Astrocyte of the spinal cord (primary cell): ENCODE data around the gene HECTD1.

Experiments
- DNase-seq: peaks from one replicate; pipeline ENCODE4 v3.0.0; 2011; ENCODE audit warnings: low read depth, low spot score
- H3K4me3 ChIP-seq: 2 replicates; pipeline ENCODE4 v1.5.1; 2011; ENCODE audit warnings: low read depth, mild to moderate bottlenecking, low read length, moderate library complexity
- in situ Hi-C: cut with HindIII; loops from 2 replicates; pipeline ENCODE4 v1.10.0; 2017; ENCODE audit warnings: low sequenced_read_pairs
- TF ChIP-seq, protein P1 (sequence below): IDR thresholded peaks from 2 replicates; pipeline ENCODE4 v1.5.1; 2012; ENCODE audit warnings: low read depth, mild to moderate bottlenecking, low read length, inconsistent platforms

Gene HECTD1

DNA sequence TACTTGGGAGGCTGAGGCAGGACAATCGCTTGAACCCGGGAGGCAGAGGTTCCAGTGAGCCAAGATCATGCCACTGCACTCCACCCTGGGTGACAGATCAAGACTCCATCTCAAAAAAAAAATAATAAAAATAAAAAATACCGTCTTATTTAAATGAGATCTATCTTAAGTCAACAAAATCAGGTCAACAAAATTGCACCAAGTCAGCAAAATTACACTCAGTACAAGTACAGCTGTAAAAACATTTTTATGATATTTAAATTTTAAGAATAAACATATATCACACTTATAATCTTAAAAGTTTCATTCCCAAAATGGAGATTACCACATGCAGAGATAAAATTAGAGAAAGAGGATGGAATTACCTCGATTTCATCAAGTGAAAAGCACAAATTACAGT lies 33.2 kb downstream of the HECTD1 start:
- TF ChIP-seq, protein P1, sequence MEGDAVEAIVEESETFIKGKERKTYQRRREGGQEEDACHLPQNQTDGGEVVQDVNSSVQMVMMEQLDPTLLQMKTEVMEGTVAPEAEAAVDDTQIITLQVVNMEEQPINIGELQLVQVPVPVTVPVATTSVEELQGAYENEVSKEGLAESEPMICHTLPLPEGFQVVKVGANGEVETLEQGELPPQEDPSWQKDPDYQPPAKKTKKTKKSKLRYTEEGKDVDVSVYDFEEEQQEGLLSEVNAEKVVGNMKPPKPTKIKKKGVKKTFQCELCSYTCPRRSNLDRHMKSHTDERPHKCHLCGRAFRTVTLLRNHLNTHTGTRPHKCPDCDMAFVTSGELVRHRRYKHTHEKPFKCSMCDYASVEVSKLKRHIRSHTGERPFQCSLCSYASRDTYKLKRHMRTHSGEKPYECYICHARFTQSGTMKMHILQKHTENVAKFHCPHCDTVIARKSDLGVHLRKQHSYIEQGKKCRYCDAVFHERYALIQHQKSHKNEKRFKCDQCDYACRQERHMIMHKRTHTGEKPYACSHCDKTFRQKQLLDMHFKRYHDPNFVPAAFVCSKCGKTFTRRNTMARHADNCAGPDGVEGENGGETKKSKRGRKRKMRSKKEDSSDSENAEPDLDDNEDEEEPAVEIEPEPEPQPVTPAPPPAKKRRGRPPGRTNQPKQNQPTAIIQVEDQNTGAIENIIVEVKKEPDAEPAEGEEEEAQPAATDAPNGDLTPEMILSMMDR: no peak
- DNase-seq: no peak
- no peak overlapping the region for H3K4me3 ChIP-seq
- in situ Hi-C loops: no loop called here

DNA sequence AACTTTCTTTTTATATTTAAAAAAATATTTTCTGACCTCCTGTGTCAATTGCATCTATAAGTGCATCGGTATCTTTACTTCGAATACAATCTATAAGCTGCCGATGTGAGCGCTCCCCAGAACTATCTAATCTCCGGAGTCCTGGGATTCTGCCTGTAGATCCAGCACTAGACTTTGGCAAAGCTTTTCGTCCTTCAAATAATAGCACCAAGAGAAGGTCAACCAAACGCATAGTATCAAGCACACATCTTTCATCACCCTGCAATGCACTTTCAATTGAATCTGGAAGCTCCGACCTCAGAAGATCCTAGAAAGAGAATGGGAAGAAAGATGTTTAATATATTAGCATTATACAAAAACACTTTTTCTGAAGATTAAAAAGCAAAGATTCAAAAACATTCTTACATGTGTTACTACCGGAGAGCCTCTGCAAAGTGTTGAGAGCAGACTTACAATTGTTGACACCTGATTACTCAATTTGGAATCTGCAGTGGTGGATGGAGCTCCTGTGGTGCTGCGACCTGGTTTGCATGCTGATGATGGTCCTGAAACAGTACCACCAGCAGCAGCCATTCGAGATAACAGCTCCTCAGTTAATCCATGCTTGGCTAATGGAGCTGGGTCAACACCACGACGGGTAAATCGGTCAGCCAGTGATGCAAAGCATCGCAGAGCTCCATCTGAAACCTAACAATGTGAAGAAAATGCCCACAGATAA lies 34.3 kb downstream of the HECTD1 start:
- no peak for DNase-seq
- no peak overlapping the region for H3K4me3 ChIP-seq
- TF ChIP-seq, protein P1: no peak
- in situ Hi-C loops: no loop called here

DNA sequence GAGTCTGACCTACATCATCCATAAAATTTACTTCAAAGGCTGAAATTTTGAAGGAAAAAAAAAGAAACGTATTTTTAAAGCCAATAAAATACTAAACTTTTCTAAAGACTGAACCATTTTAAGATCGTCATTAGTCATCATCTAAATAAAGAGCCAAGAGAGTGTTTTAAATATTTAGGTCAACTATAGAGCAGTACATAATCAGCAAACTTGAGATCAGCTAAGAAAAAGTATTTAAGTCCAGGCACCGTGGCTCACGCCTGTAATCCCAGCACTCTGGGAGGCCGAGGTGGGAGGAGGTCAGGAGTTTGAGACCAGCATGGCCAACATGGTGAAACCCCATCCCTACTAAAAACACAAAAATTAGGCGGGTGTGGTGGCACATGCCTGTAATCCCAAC lies 35.5 kb downstream of the HECTD1 start:
- no peak overlapping the region for H3K4me3 ChIP-seq
- in situ Hi-C loops: no loop called here
- TF ChIP-seq, protein P1: no peak
- DNase-seq: no peak

DNA sequence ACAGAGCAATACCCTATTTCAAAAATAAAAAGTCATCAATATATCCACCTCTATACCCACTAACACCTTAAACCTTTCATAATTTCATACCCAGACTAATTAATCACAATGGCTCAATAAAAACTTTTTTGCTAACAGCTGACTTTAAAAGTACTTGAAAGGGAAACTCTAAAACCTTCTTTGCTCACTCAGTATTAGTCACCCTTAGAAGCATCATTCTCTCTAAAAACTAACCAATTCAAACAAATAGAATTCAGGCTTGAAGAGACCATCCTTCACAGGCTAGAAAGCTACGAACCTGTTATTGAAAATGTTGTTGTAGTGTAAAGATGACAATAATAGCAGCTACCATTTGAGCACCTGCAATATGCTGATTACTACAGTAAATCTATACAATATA lies 37.2 kb downstream of the HECTD1 start:
- peak; percentile 30 for DNase-seq
- H3K4me3 ChIP-seq: no peak overlapping the region
- TF ChIP-seq, protein P1: no peak
- in situ Hi-C loops: no loop called here

DNA sequence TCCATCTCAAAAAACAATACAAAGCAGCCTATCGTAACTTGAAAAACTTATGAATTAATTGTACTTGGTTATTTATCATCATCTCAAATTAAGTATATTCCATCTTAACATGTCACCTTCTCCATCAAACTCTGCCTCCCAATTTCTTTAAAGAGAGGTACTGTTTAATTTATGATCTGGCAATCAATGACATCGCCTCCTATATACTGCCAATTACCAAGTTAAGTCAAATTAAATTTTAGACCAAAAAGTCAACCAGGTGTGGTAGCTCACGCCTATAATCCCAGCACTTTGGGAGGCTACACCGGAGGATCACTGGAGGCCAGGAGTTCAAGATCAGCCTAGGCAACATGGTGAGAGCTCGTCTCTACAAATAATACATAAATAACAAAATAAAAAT lies 37.7 kb downstream of the HECTD1 start:
- in situ Hi-C loops: no loop called here
- H3K4me3 ChIP-seq: no peak overlapping the region
- TF ChIP-seq, protein P1: no peak
- no peak for DNase-seq

DNA sequence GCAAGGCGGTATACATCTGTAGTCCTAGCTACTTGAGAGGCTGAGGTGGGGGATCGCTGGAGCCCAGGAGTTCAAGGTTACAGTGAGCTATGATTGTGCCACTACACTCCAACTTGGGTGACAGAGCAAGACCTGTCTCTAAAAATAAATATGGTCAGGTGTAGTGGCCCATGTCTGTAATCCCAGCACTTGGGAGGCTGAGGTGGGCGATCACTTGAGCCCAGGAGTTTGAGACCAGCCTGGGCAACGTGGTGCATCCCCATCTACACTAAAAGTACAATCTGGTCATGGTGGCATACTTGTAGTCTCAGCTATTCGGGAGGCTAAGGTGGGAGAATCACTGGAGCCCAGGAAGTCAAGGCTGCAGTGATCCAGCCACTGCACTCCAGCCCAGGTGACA lies 40.6 kb downstream of the HECTD1 start:
- in situ Hi-C loops: no loop called here
- H3K4me3 ChIP-seq: no peak overlapping the region

More for the DNA sequence above, 40.6 kb downstream of the HECTD1 start:
- TF ChIP-seq, protein P1: no peak
- DNase-seq: no peak
